ENCODE measurements around the gene NR2F1.

The NR2F1 gene

GRCh38 chr5:93569300-93570160 is 13.5 kb upstream of the NR2F1 start:
- H3K4me3 ChIP-seq (replicated peaks; ENCODE audit: low read depth, low read length): no peak overlapping the region
- H3K27me3 ChIP-seq (replicated peaks; ENCODE audit: control insufficient read depth, insufficient read depth, low read length): peaks cover 1% of the 10 kb centered on the region; the same call in 1 of the 2 replicates
- DNase-seq (ENCODE audit: extremely low read depth, insufficient read length): no peak
- TF ChIP-seq, protein P1, sequence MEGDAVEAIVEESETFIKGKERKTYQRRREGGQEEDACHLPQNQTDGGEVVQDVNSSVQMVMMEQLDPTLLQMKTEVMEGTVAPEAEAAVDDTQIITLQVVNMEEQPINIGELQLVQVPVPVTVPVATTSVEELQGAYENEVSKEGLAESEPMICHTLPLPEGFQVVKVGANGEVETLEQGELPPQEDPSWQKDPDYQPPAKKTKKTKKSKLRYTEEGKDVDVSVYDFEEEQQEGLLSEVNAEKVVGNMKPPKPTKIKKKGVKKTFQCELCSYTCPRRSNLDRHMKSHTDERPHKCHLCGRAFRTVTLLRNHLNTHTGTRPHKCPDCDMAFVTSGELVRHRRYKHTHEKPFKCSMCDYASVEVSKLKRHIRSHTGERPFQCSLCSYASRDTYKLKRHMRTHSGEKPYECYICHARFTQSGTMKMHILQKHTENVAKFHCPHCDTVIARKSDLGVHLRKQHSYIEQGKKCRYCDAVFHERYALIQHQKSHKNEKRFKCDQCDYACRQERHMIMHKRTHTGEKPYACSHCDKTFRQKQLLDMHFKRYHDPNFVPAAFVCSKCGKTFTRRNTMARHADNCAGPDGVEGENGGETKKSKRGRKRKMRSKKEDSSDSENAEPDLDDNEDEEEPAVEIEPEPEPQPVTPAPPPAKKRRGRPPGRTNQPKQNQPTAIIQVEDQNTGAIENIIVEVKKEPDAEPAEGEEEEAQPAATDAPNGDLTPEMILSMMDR (IDR thresholded peaks at IDR 0.05; ENCODE audit: insufficient read depth, low read length, poor library complexity, severe bottlenecking): no peak
- no peaks in the 10 kb centered on the region for H3K36me3 ChIP-seq (ENCODE audit: control insufficient read depth, insufficient read depth, low read length)

DNA sequence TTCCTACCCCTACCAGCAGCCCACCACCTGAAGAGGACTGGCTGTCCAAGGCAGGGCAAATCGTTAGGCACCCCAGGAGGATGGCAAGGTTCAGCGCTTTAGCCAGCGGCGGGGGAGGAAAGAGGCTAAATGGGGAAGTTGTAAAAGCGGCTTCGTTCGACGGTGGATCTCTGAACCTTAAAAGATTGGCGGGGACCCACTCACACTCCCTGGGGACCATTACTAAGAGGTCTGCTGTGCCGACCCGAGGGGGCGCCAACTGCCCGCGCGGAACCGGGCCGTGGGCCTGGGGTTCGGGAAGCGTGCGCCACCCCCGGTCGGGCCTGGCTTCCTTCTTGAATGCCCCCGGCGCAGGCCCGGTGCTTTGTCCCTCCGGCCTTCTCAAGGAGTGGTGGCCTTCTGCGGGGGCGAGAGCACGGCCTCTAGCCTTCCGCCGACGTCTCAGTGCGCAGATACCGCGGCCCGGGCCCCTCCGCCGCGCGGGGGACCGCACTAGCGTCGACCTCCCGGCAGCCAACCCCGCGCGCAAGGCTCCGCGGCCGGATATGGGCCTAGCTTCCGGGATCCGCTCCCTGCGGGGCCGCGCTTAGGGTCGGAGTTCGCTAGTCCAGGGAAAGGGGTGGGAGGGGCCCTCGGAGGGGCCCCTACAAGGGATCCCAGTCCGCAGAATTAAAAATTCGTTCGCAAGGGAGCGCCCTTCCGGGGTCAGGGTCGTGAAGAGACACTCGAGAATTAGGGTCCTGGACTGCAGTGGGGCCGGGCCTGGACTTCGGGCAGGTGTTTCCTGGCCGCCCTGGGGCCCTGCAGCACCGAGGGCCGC is 12.5 kb upstream of the NR2F1 start:
- DNase-seq (ENCODE audit: extremely low read depth, insufficient read length): no peak
- Histone ChIP-seq H3K36me3 (ENCODE audit: control insufficient read depth, insufficient read depth, low read length) (no peaks in the 10 kb centered on the region), H3K27me3 (replicated peaks; ENCODE audit: control insufficient read depth, insufficient read depth, low read length) (peaks cover 1% of the 10 kb centered on the region; the same call in 1 of the 2 replicates), H3K4me3 (replicated peaks; ENCODE audit: low read depth, low read length) (no peak overlapping the region)
- TF ChIP-seq, protein P1 (IDR thresholded peaks at IDR 0.05; ENCODE audit: insufficient read depth, low read length, poor library complexity, severe bottlenecking): no peak

- Histone ChIP-seq H3K27me3 (replicated peaks; ENCODE audit: control insufficient read depth, insufficient read depth, low read length) (peaks cover 1% of the 10 kb centered on the region; the same call in 1 of the 2 replicates), H3K36me3 (ENCODE audit: control insufficient read depth, insufficient read depth, low read length) (no peaks in the 10 kb centered on the region), H3K4me3 (replicated peaks; ENCODE audit: low read depth, low read length) (no peak overlapping the region)
- TF ChIP-seq, protein P1 (IDR thresholded peaks at IDR 0.05; ENCODE audit: insufficient read depth, low read length, poor library complexity, severe bottlenecking): no peak
- DNase-seq (ENCODE audit: extremely low read depth, insufficient read length): no peak
These were observed 11.7 kb upstream of the NR2F1 start for GRCh38 chr5:93571114-93571949.

- TF ChIP-seq, protein P1 (IDR thresholded peaks at IDR 0.05; ENCODE audit: insufficient read depth, low read length, poor library complexity, severe bottlenecking): no peak
- Histone ChIP-seq H3K27me3 (replicated peaks; ENCODE audit: control insufficient read depth, insufficient read depth, low read length) (peaks cover 1% of the 10 kb centered on the region; the same call in 1 of the 2 replicates), H3K36me3 (ENCODE audit: control insufficient read depth, insufficient read depth, low read length) (no peaks in the 10 kb centered on the region), H3K4me3 (replicated peaks; ENCODE audit: low read depth, low read length) (no peak overlapping the region)
- peak; percentile 22 for DNase-seq (ENCODE audit: extremely low read depth, insufficient read length)
These were observed 10.9 kb upstream of the NR2F1 start for GRCh38 chr5:93572101-93572607.

Data from GM06990 (cell line).